ENCODE data around the gene SPEG.

SPEG gene

GRCh38 chr2:219461669-219462068, 27.0 kb downstream of the SPEG start (continued):
- TF ChIP-seq PPARA (CRISPR knock-in tag; IDR thresholded peaks at IDR 0.05; ENCODE audit: borderline replicate concordance) (no peak), ZFP30 (CRISPR knock-in tag; IDR thresholded peaks at IDR 0.05) (no peak), ZFP3 (CRISPR knock-in tag; IDR thresholded peaks at IDR 0.05) (no peak)

- ATAC-seq: no peak
- TF ChIP-seq ZNF565 (CRISPR knock-in tag; conservative IDR thresholded peaks at IDR 0.05; ENCODE audit: low read depth): no peak
- TF ChIP-seq ZC3H10 (CRISPR knock-in tag; IDR thresholded peaks at IDR 0.05): no peak
- no peak for TF ChIP-seq TSHZ2 (CRISPR knock-in tag; IDR thresholded peaks at IDR 0.05)
- TF ChIP-seq ZFP30 (CRISPR knock-in tag; IDR thresholded peaks at IDR 0.05): no peak
- TF ChIP-seq GLIS3 (CRISPR knock-in tag; IDR thresholded peaks at IDR 0.05): no peak
- TF ChIP-seq ZNF8 (CRISPR knock-in tag; IDR thresholded peaks at IDR 0.05): no peak
- TF ChIP-seq CSDC2 (CRISPR knock-in tag; IDR thresholded peaks at IDR 0.05): no peak
- no peak for TF ChIP-seq ZNF70 (CRISPR knock-in tag; IDR thresholded peaks at IDR 0.05)
- TF ChIP-seq BACH2 (CRISPR knock-in tag; IDR thresholded peaks at IDR 0.05; ENCODE audit: borderline replicate concordance): no peak
- TF ChIP-seq RARB (CRISPR knock-in tag; IDR thresholded peaks at IDR 0.05): no peak
- no peak for TF ChIP-seq PPARA (CRISPR knock-in tag; IDR thresholded peaks at IDR 0.05; ENCODE audit: borderline replicate concordance)
- TF ChIP-seq ZFP3 (CRISPR knock-in tag; IDR thresholded peaks at IDR 0.05): no peak
- TF ChIP-seq OSR1 (CRISPR knock-in tag; IDR thresholded peaks at IDR 0.05): no peak
- no peak for TF ChIP-seq ISL1 (CRISPR knock-in tag; IDR thresholded peaks at IDR 0.05)
- no peak for TF ChIP-seq ARNTL (CRISPR knock-in tag; IDR thresholded peaks at IDR 0.05; ENCODE audit: borderline replicate concordance, low read depth)
- no peak for TF ChIP-seq POU6F1 (CRISPR knock-in tag; IDR thresholded peaks at IDR 0.05; ENCODE audit: borderline replicate concordance, low read depth)
- TF ChIP-seq PATZ1 (CRISPR knock-in tag; IDR thresholded peaks at IDR 0.05; ENCODE audit: borderline replicate concordance): no peak
- no peak for TF ChIP-seq TOX (CRISPR knock-in tag; IDR thresholded peaks at IDR 0.05; ENCODE audit: borderline replicate concordance)
- TF ChIP-seq CREB5 (CRISPR knock-in tag; IDR thresholded peaks at IDR 0.05; ENCODE audit: low read depth): no peak
These were observed 27.7 kb downstream of the SPEG start for GRCh38 chr2:219462349-219462748.

- ATAC-seq: no peak
These were observed 29.8 kb downstream of the SPEG start for GRCh38 chr2:219464286-219465032.

More at GRCh38 chr2:219464286-219465032, 29.8 kb downstream of the SPEG start:
- TF ChIP-seq GLIS3 (CRISPR knock-in tag; IDR thresholded peaks at IDR 0.05) (no peak), CREB5 (CRISPR knock-in tag; IDR thresholded peaks at IDR 0.05; ENCODE audit: low read depth) (no peak), PPARA (CRISPR knock-in tag; IDR thresholded peaks at IDR 0.05; ENCODE audit: borderline replicate concordance) (no peak), ZC3H10 (CRISPR knock-in tag; IDR thresholded peaks at IDR 0.05) (no peak), OSR1 (CRISPR knock-in tag; IDR thresholded peaks at IDR 0.05) (no peak), ZNF8 (CRISPR knock-in tag; IDR thresholded peaks at IDR 0.05) (no peak), RARB (CRISPR knock-in tag; IDR thresholded peaks at IDR 0.05) (no peak)

Data from SK-N-SH treated with all-trans-retinoic acid at 6 μM for 48 hours (cell line).